HepG2 (cell line): Measurements from ENCODE around the gene GGA1. TPM values are rescaled to one million over a fixed set of nuclear protein-coding genes. Genes with fewer than 3 reads are reported as not detected.

Experiments
- ATAC-seq: fragments of 200-7000 bp; cut with Tn5 transposase; 3 replicates; pipeline ENCODE4 v1.9.1; 2020; ENCODE audit warnings: mild to moderate bottlenecking, moderate library complexity
- BruUV-seq: library from RNA; stranded (reverse); fragments of 400-500 nt; replicated peaks from 2 replicates; lab custom pipeline; 2021; lab: Mats Ljungman, UMichigan
- CTCF ChIA-PET: fragments of 300-600 bp; formaldehyde crosslinking; extraction: SDS; loops from one replicate; lab custom pipeline; 2021; ENCODE audit warnings: low total read pairs, inconsistent platforms, low intra/inter-chr PET ratio; lab: Yijun Ruan, JAX
- POLR2A ChIA-PET: fragments of 350-600 bp; sonication (Branson Sonifier 250); formaldehyde crosslinking; loops from one replicate; lab custom pipeline; 2020; ENCODE audit warnings: antibody characterized with exemption, inconsistent platforms; lab: Yijun Ruan, JAX
- DNase-seq: peaks from one replicate; pipeline ENCODE4 v3.0.0-alpha.2; 2015; ENCODE audit warnings: low spot score
- FAIRE-seq: peaks from 3 replicates; lab custom pipeline; 2011; peaks lifted over from hg19 to GRCh38; lab: Jason Lieb, UNC
- H2AFZ ChIP-seq: one replicate; pipeline ENCODE4 v1.6.1; 2011; ENCODE audit warnings: low read length, inconsistent platforms
- H3K27ac ChIP-seq: fragments of 300-600 bp; 3 replicates; pipeline ENCODE4 v1.8.0; 2011; ENCODE audit warnings: mixed run types, mild to moderate bottlenecking, mixed read lengths, low read length, inconsistent platforms; ENCODE audit not compliant: insufficient read depth; ENCODE audit errors: extremely low read length
- H3K27me3 ChIP-seq, 2 experiments: fragments of 200-600 bp in 1 of 2; 2 replicates in 1 of 2; 3 replicates in 1 of 2; pipeline versions ENCODE4 v1.6.0 to v1.8.0; 2011; ENCODE audit warnings: low read length in 2 of 2, mild to moderate bottlenecking in 2 of 2, moderate library complexity in 2 of 2, inconsistent platforms in 1 of 2; ENCODE audit not compliant: insufficient read depth in 2 of 2, control insufficient read depth in 1 of 2
- H3K36me3 ChIP-seq, 2 experiments: fragments of 200-600 bp in 1 of 2; replicated peaks in 1 of 2; 2 replicates in 1 of 2; 3 replicates in 1 of 2; pipeline versions ENCODE4 v1.5.1 to v1.8.0; 2011; ENCODE audit warnings: low read length in 2 of 2, inconsistent platforms in 1 of 2; ENCODE audit not compliant: insufficient read depth in 2 of 2, control insufficient read depth in 1 of 2
- H3K4me1 ChIP-seq: 2 replicates; pipeline ENCODE4 v1.5.1; 2012; ENCODE audit warnings: low read length, inconsistent platforms; ENCODE audit not compliant: insufficient read depth
- H3K4me2 ChIP-seq: 2 replicates; pipeline ENCODE4 v1.6.0; 2011; ENCODE audit warnings: low read depth, low read length, inconsistent platforms
- H3K4me3 ChIP-seq, 3 experiments: fragments of 200-600 bp in 1 of 3; sonication (generic), shearing (Covaris generic) in 1 of 3; replicated peaks in 1 of 3; 2 replicates each; pipeline ENCODE4 v1.5.1; 2011 to 2016; ENCODE audit warnings: low read length in 3 of 3, inconsistent platforms in 2 of 3, low read depth in 2 of 3, mild to moderate bottlenecking in 2 of 3, control low read depth in 1 of 3, mixed read lengths in 1 of 3; ENCODE audit not compliant: insufficient read depth in 1 of 3
- H3K79me2 ChIP-seq: one replicate; pipeline ENCODE4 v1.6.1; 2011; ENCODE audit warnings: low read length, inconsistent platforms; ENCODE audit not compliant: insufficient read depth
- H3K9ac ChIP-seq: 2 replicates; pipeline ENCODE4 v1.6.0; 2011; ENCODE audit warnings: mild to moderate bottlenecking, low read depth, low read length, inconsistent platforms; ENCODE audit not compliant: insufficient read depth
- H3K9me3 ChIP-seq: 2 replicates; pipeline ENCODE4 v1.5.1; 2012; ENCODE audit warnings: mild to moderate bottlenecking, low read length
- H4K20me1 ChIP-seq: 2 replicates; pipeline ENCODE4 v1.6.0; 2011; ENCODE audit warnings: inconsistent platforms, mild to moderate bottlenecking, low read length, moderate library complexity; ENCODE audit not compliant: insufficient read depth
- ADNP ChIP-seq: sonication (generic); formaldehyde crosslinking; IDR thresholded peaks from 2 replicates; pipeline ENCODE4 v1.4.0; 2020; ENCODE audit warnings: missing genetic modification reagents
- KLF16 ChIP-seq, 2 experiments: sonication (generic) in 1 of 2; formaldehyde crosslinking in 1 of 2; IDR thresholded peaks; 2 replicates each; pipeline versions ENCODE4 v1.6.1 to v1.8.0; 2016 to 2023; ENCODE audit warnings: missing genetic modification reagents in 2 of 2, missing compliant biosample characterization in 1 of 2
- PAXIP1 ChIP-seq: sonication (generic); formaldehyde crosslinking; conservative IDR thresholded peaks from 2 replicates; pipeline ENCODE4 v1.4.0; 2020; ENCODE audit warnings: mild to moderate bottlenecking, missing genetic modification reagents, moderate library complexity
- PBX2 ChIP-seq: IDR thresholded peaks from 2 replicates; pipeline ENCODE4 v1.6.1; 2016; ENCODE audit warnings: control low read depth
- RARG ChIP-seq: sonication (generic); formaldehyde crosslinking; IDR thresholded peaks from 2 replicates; pipeline ENCODE4 v1.4.0; 2020; ENCODE audit warnings: low read depth, mild to moderate bottlenecking, missing genetic modification reagents
- RELA ChIP-seq: sonication (generic); formaldehyde crosslinking; IDR thresholded peaks from 2 replicates; pipeline ENCODE4 v1.4.0; 2020; ENCODE audit warnings: missing genetic modification reagents
- SRSF4 ChIP-seq: fragments of 200-400 bp; formaldehyde crosslinking; IDR thresholded peaks from one replicate; pipeline ENCODE4 v1.6.1; 2018; ENCODE audit warnings: mild to moderate bottlenecking, low read depth, low read length, moderate library complexity; ENCODE audit not compliant: poor library complexity, severe bottlenecking
- TMF1 ChIP-seq: sonication (generic); formaldehyde crosslinking; IDR thresholded peaks from 2 replicates; pipeline ENCODE4 v1.8.1; 2022; ENCODE audit warnings: low read depth, missing genetic modification reagents
- ZBTB39 ChIP-seq: sonication (generic); formaldehyde crosslinking; IDR thresholded peaks from 2 replicates; pipeline ENCODE4 v1.5.0; 2020; ENCODE audit warnings: missing genetic modification reagents
- ZMYM3 ChIP-seq: sonication (generic); formaldehyde crosslinking; IDR thresholded peaks from 2 replicates; pipeline ENCODE4 v1.5.1; 2020; ENCODE audit warnings: mild to moderate bottlenecking, missing genetic modification reagents
- ZMYM4 ChIP-seq: sonication (generic); formaldehyde crosslinking; IDR thresholded peaks from 2 replicates; pipeline ENCODE4 v1.8.1; 2023; ENCODE audit warnings: mild to moderate bottlenecking, missing genetic modification reagents
- ZNF230 ChIP-seq: sonication (generic); formaldehyde crosslinking; IDR thresholded peaks from 2 replicates; pipeline ENCODE4 v1.4.0; 2020; ENCODE audit warnings: mild to moderate bottlenecking, missing genetic modification reagents
- ZNF331 ChIP-seq: sonication (generic); formaldehyde crosslinking; IDR thresholded peaks from 2 replicates; pipeline ENCODE4 v1.4.0; 2020; ENCODE audit warnings: missing genetic modification reagents
- ZNF547 ChIP-seq: sonication (generic); formaldehyde crosslinking; IDR thresholded peaks from 2 replicates; pipeline ENCODE4 v1.5.1; 2020; ENCODE audit warnings: mild to moderate bottlenecking, missing genetic modification reagents
- ZNF550 ChIP-seq: sonication (generic); formaldehyde crosslinking; IDR thresholded peaks from 2 replicates; pipeline ENCODE4 v1.4.0; 2020; ENCODE audit warnings: mild to moderate bottlenecking, missing genetic modification reagents, borderline replicate concordance
- ZNF724P ChIP-seq: sonication (generic); formaldehyde crosslinking; IDR thresholded peaks from 2 replicates; pipeline ENCODE4 v1.8.0; 2022; ENCODE audit warnings: missing genetic modification reagents, borderline replicate concordance
- ZNF773 ChIP-seq: sonication (generic); formaldehyde crosslinking; IDR thresholded peaks from 2 replicates; pipeline ENCODE4 v1.4.0; 2020; ENCODE audit warnings: missing genetic modification reagents, borderline replicate concordance
- ZNF777 ChIP-seq: sonication (generic); formaldehyde crosslinking; IDR thresholded peaks from 2 replicates; pipeline ENCODE4 v1.4.0; 2020; ENCODE audit warnings: missing genetic modification reagents
- ZSCAN29 ChIP-seq: sonication (generic); formaldehyde crosslinking; conservative IDR thresholded peaks from 2 replicates; pipeline ENCODE4 v1.4.0; 2020; ENCODE audit warnings: mild to moderate bottlenecking, missing genetic modification reagents
- WGBS: methylation state at CpG from one replicate; pipeline ENCODE4 v1.1.6; 2017; ENCODE audit warnings: low lambda C conversion rate; 5-methylcytosine and 5-hydroxymethylcytosine counted together
- in situ Hi-C: cut with HindIII; loops from 2 replicates; pipeline ENCODE4 v1.10.0; 2017; ENCODE audit warnings: low pct_unique_long_range_greater_than_20kb; ENCODE audit not compliant: extremely low pct_ligation_motif_present
- intact Hi-C: fragments of 100-400 bp; cut with micrococcal nuclease; formaldehyde crosslinking; loops from one replicate; pipeline ENCODE4 v1.10.0; 2022; ENCODE audit not compliant: unreplicated experiment
- polyA plus RNA-seq, 8 experiments: library from polyadenylated mRNA; depleted of rRNA in 3 of 8; stranded (reverse) in 7 of 8; unstranded in 1 of 8; fragments of >200 nt; fragmentation: Illumina TruSeq in 4 of 8; extraction: Trizol in 4 of 8; gene quantifications; 2 replicates each; pipeline versions ENCODE4 v1.2.1 to v1.2.3, GENCODE V29; 2011 to 2016; ENCODE audit warnings: low read depth in 4 of 8, missing spikeins in 1 of 8, mixed read lengths in 1 of 8; ENCODE audit not compliant: insufficient read depth in 1 of 8
- total RNA-seq, 5 experiments: library from RNA; depleted of rRNA; stranded (reverse); fragments of >200 nt; fragmentation: Illumina TruSeq; extraction: Trizol; gene quantifications; 2 replicates each; pipeline ENCODE4 v1.2.3, GENCODE V29; 2016; ENCODE audit warnings: low read depth in 1 of 5

The GGA1 gene
- total and polyA plus RNA-seq, 2 of the 13 experiments (the other 11 are each of a cell fraction or from before 2014, with no cell fraction given), result 29.1 to 87.2 TPM

- TF ChIP-seq PAXIP1 (CRISPR knock-in tag), result no peak
- no peak for TF ChIP-seq ZNF547
- TF ChIP-seq ZNF773 (CRISPR knock-in tag), result no peak
- TF ChIP-seq ADNP (CRISPR knock-in tag), result peak; percentile 55; the same call in 1 of the 2 replicates
- TF ChIP-seq ZMYM4 (CRISPR knock-in tag), result no peak
- no peak for TF ChIP-seq KLF16 (CRISPR knock-in tag; IDR thresholded peaks at IDR 0.05)
- peak; percentile 96 for TF ChIP-seq ZMYM3
- no peak for TF ChIP-seq ZNF331 (CRISPR knock-in tag)
- TF ChIP-seq ZNF550 (CRISPR knock-in tag), result no peak
- no peak for TF ChIP-seq ZSCAN29 (CRISPR knock-in tag)
- TF ChIP-seq ZNF777 (CRISPR knock-in tag), result no peak
Observed at GRCh38 chr22:37604074-37604473, 4.6 kb upstream of the GGA1 start (continued).

- CTCF ChIA-PET, result no interaction called here
- in situ Hi-C loops, result loop anchor here (10.0 kb wide), 1 partner anchor 60 kb away; no protein-coding TSS in a partner anchor
- Histone ChIP-seq H3K4me1 (peaks cover 50% of the 10 kb centered on the region), H3K79me2 (peaks cover 9% of the 10 kb centered on the region), H3K9ac (no peak overlapping the region), H4K20me1 (no peaks in the 10 kb centered on the region), H3K4me3 (no peak overlapping the region), H3K4me2 (no peak overlapping the region), H3K36me3 (no peaks in the 10 kb centered on the region), H3K27me3 (peaks cover 2 to 5% of the 10 kb centered on the region in 2 experiments; a peak in 1 of 5 replicates), H2AFZ (no peak overlapping the region), H3K27ac (no peak overlapping the region), H3K9me3 (no peaks in the 10 kb centered on the region)
- BruUV-seq, result no TSS peak
- intact Hi-C loops, result no loop called here
- POLR2A ChIA-PET, result interaction anchor here (1.0 to 1.3 kb wide), 2 partner anchors 25 to 36 kb away, joined by 3 to 4 read pairs; partner anchors contain the start of gene LGALS2
- no peak for FAIRE-seq
- no peak for DNase-seq
- 63% methylated on average over 5 of the region's 5 CpGs for WGBS
- ATAC-seq, result no peak
- TF ChIP-seq TMF1 (CRISPR knock-in tag), result no peak
- TF ChIP-seq ZNF724P (CRISPR knock-in tag), result no peak
- no peak for TF ChIP-seq RARG (CRISPR knock-in tag)
- no peak for TF ChIP-seq RELA (CRISPR knock-in tag)
- TF ChIP-seq ZNF230, result no peak
- TF ChIP-seq ZBTB39 (CRISPR knock-in tag), result no peak
- no peak for TF ChIP-seq PBX2
- no peak for TF ChIP-seq SRSF4
Observed at GRCh38 chr22:37604875-37605274, 3.8 kb upstream of the GGA1 start.
